Brain pericyte (primary cell): ENCODE results near the gene KCTD20.

Experiments used
- DNase-seq: peaks from one replicate; pipeline ENCODE4 v3.0.0-alpha.2; 2012; ENCODE audit warnings: low read depth, low spot score

The KCTD20 gene

DNA sequence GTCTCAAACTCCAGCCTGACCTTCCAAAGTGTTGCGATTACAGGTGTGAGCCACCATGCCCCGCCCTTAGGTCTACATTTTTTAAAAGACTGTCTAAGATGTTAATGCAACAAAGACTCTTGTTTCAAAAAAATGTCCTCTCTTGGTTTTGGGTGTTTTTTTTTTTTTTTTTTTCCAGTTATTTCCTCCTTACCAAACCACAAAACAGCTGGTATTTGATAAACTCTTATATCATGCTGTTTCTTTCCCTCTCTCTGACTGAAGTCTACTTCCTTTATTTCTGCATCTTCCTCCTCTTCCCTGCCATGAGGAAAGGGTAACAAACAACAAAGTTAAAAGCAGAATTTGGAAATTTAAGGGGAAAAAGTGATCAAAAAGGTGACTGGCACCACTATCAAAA, 83.3 kb downstream of the KCTD20 start:
- no peak for DNase-seq

DNA sequence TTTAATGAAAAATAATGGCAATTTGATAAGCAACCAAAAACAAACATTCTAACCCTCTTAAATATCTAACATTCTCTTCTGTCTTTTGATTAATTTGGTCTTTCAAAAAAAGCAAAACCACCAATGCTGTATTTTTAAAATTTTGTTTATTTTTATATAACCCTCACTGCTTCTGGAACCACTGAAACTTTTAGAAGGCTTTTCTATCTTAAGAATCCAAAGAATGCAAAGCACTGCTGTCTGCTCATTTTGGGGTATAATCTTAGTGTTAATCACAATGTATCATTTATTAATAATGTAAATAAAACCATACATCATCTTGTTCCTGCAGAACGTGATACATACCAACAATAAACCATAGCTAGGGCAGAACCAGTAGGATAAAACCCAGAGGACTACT, 90.5 kb downstream of the KCTD20 start:
- DNase-seq: no peak

DNA sequence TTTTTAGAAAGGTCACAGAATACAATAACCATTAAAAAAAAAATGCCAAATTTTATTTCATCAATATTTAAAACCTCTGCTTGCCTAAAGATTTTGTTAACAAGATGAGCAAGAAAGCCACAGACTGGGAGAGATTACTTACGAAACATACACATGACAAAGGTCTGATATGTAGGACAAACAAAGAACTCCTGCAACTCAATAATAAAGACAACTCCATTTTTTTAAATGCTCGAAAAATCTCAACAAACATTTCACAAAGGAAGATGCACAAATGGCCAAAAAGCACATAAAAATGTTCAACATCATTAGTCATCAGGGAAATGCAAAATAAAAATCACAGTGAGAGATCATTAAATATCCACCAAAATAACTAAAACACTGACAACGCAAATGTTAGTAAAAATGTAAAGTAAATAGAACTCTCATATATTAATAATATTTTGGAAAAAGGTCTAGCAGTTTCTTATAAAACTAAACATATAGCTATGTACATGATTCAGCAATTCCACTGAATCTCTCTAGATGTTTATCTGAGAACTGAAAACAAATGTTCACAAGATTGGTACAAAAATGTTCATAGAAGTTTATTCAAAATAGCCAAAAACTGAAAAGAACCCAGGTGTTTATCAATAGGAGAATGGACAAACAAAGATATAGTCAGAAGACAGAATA, 94.2 kb downstream of the KCTD20 start:
- no peak for DNase-seq

DNA sequence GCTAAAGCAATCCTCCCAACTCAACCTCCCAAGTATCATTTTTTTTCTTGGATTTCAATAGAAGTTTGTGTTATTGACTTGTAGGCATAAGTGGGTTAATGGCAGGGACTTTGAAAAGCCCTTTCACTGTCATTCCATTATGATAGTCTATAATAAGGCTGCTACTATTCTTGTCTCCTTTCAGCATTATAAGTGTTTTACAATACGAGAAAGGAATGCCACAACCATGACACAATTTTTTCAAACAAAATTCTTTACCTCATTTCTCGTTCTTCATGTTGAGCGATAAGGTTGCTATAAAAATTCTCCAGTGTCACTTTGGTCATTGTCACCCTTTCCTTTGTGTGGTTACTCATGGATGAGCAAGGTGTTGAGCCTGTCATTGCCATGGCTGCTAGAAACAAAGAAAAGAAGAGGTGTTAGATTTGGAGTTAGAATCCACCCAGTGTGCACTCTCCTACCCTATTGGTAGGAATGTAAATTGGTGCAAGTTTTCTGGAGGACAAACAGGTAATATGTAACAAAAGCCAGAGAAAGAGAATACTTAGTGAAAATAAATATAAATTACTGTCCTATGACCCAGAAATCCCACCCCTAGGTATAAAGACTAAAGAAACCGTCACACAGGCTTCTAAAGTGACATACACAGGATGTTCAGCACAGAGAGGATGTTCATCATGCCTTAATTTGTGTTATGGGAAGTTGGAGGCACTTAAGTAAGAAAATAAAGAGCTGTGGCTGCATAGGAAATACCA, 97.2 kb downstream of the KCTD20 start:
- no peak for DNase-seq
